Measurements from ENCODE around the gene NAMPT.

Gene NAMPT

DNA sequence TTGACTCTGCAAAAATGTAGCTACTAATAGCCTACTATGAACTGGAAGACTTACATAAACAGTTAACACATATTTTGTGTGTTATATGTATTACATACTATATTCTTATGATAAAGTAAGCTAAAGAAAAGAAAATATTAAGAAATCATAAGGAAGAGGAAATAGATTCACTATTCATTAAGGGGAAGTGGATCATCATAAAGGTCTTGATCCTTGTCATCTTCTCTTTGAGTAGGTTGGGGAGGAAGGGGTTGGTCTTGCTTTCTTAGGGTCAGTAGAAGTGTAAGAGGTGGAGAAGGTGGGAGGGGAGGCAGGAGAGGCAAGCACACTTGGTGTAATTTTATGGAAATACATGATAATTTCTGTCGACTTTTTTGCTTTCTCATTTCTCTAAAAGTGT is 81.3 kb downstream of the NAMPT start:
- no peaks in the 10 kb centered on the region for H3F3A ChIP-seq (ENCODE audit: control insufficient read depth, insufficient read depth)
- no peak overlapping the region for H3K4me3 ChIP-seq (ENCODE audit: low read length)
- no peaks in the 10 kb centered on the region for H4K20me1 ChIP-seq (ENCODE audit: control insufficient read depth, insufficient read depth, low read depth, low read length)
- TF ChIP-seq, protein P1, sequence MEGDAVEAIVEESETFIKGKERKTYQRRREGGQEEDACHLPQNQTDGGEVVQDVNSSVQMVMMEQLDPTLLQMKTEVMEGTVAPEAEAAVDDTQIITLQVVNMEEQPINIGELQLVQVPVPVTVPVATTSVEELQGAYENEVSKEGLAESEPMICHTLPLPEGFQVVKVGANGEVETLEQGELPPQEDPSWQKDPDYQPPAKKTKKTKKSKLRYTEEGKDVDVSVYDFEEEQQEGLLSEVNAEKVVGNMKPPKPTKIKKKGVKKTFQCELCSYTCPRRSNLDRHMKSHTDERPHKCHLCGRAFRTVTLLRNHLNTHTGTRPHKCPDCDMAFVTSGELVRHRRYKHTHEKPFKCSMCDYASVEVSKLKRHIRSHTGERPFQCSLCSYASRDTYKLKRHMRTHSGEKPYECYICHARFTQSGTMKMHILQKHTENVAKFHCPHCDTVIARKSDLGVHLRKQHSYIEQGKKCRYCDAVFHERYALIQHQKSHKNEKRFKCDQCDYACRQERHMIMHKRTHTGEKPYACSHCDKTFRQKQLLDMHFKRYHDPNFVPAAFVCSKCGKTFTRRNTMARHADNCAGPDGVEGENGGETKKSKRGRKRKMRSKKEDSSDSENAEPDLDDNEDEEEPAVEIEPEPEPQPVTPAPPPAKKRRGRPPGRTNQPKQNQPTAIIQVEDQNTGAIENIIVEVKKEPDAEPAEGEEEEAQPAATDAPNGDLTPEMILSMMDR (IDR thresholded peaks at IDR 0.05; ENCODE audit: low read depth, low read length, poor library complexity, severe bottlenecking): no peak
- TF ChIP-seq EZH2phosphoT487 (IDR thresholded peaks at IDR 0.05; ENCODE audit: borderline replicate concordance, low read length): no peak
- H3K27me3 ChIP-seq (ENCODE audit: control insufficient read depth, low read length): peaks cover 24% of the 10 kb centered on the region
- H3K79me2 ChIP-seq (ENCODE audit: control insufficient read depth, low read length): no peaks in the 10 kb centered on the region
- H3K4me1 ChIP-seq (ENCODE audit: control insufficient read depth, low read length): no peaks in the 10 kb centered on the region
- no peaks in the 10 kb centered on the region for H3K9me2 ChIP-seq (replicated peaks; ENCODE audit: control insufficient read depth, low read length)
- H3K36me3 ChIP-seq (ENCODE audit: control insufficient read depth, low read length): no peaks in the 10 kb centered on the region
- no peak overlapping the region for H3K4me2 ChIP-seq (ENCODE audit: low read length)
- no peaks in the 10 kb centered on the region for H3K9me3 ChIP-seq (ENCODE audit: control insufficient read depth, insufficient read depth, low read length)
- H3K27ac ChIP-seq (ENCODE audit: low read depth, low read length): no peak overlapping the region

GRCh38 chr7:106201164-106201563 is 83.6 kb downstream of the NAMPT start:
- Histone ChIP-seq H3K9me2 (replicated peaks; ENCODE audit: control insufficient read depth, low read length) (no peaks in the 10 kb centered on the region), H3K36me3 (ENCODE audit: control insufficient read depth, low read length) (no peaks in the 10 kb centered on the region), H3K4me2 (ENCODE audit: low read length) (no peak overlapping the region), H3K4me1 (ENCODE audit: control insufficient read depth, low read length) (no peaks in the 10 kb centered on the region), H3K9me3 (ENCODE audit: control insufficient read depth, insufficient read depth, low read length) (no peaks in the 10 kb centered on the region), H3K27ac (ENCODE audit: low read depth, low read length) (no peak overlapping the region), H3K79me2 (ENCODE audit: control insufficient read depth, low read length) (no peaks in the 10 kb centered on the region), H3K27me3 (ENCODE audit: control insufficient read depth, low read length) (peaks cover 18% of the 10 kb centered on the region), H3K4me3 (ENCODE audit: low read length) (no peak overlapping the region), H3F3A (ENCODE audit: control insufficient read depth, insufficient read depth) (no peaks in the 10 kb centered on the region), H4K20me1 (ENCODE audit: control insufficient read depth, insufficient read depth, low read depth, low read length) (no peaks in the 10 kb centered on the region)
- no peak for TF ChIP-seq EZH2phosphoT487 (IDR thresholded peaks at IDR 0.05; ENCODE audit: borderline replicate concordance, low read length)
- TF ChIP-seq, protein P1 (IDR thresholded peaks at IDR 0.05; ENCODE audit: low read depth, low read length, poor library complexity, severe bottlenecking): no peak

GRCh38 chr7:106199813-106200364 is 84.9 kb downstream of the NAMPT start:
- no peak overlapping the region for H3K27ac ChIP-seq (ENCODE audit: low read depth, low read length)
- H3K4me3 ChIP-seq (ENCODE audit: low read length): no peak overlapping the region
- H3K27me3 ChIP-seq (ENCODE audit: control insufficient read depth, low read length): peaks cover 11% of the 10 kb centered on the region
- no peaks in the 10 kb centered on the region for H3F3A ChIP-seq (ENCODE audit: control insufficient read depth, insufficient read depth)
- H3K9me3 ChIP-seq (ENCODE audit: control insufficient read depth, insufficient read depth, low read length): no peaks in the 10 kb centered on the region
- no peaks in the 10 kb centered on the region for H3K4me1 ChIP-seq (ENCODE audit: control insufficient read depth, low read length)
- no peaks in the 10 kb centered on the region for H3K79me2 ChIP-seq (ENCODE audit: control insufficient read depth, low read length)
- no peaks in the 10 kb centered on the region for H3K9me2 ChIP-seq (replicated peaks; ENCODE audit: control insufficient read depth, low read length)
- no peaks in the 10 kb centered on the region for H3K36me3 ChIP-seq (ENCODE audit: control insufficient read depth, low read length)
- no peak overlapping the region for H3K4me2 ChIP-seq (ENCODE audit: low read length)
- no peaks in the 10 kb centered on the region for H4K20me1 ChIP-seq (ENCODE audit: control insufficient read depth, insufficient read depth, low read depth, low read length)
- TF ChIP-seq, protein P1 (IDR thresholded peaks at IDR 0.05; ENCODE audit: low read depth, low read length, poor library complexity, severe bottlenecking): no peak
- no peak for TF ChIP-seq EZH2phosphoT487 (IDR thresholded peaks at IDR 0.05; ENCODE audit: borderline replicate concordance, low read length)
